ENCODE data around the gene HVCN1.
A peak's percentile ranks its signal among the peaks of the same experiment; 100 is the strongest.

The HVCN1 gene

GRCh38 chr12:110636516-110636915, 52.4 kb downstream of the HVCN1 start:
- TF ChIP-seq CTCF (IDR thresholded peaks at IDR 0.05; ENCODE audit: borderline replicate concordance, control extremely low read depth, extremely low read depth, insufficient read depth, missing control alignments), result no peak
- DNase-seq (ENCODE audit: low spot score), result peak; percentile 44
- in situ Hi-C loops (cut with MboI; ENCODE audit: low sequenced_read_pairs, unreplicated experiment), result no loop called here

GRCh38 chr12:110635055-110635454, 53.9 kb downstream of the HVCN1 start:
- no peak for TF ChIP-seq CTCF (IDR thresholded peaks at IDR 0.05; ENCODE audit: borderline replicate concordance, control extremely low read depth, extremely low read depth, insufficient read depth, missing control alignments)
- DNase-seq (ENCODE audit: low spot score), result no peak
- in situ Hi-C loops (cut with MboI; ENCODE audit: low sequenced_read_pairs, unreplicated experiment), result no loop called here

- DNase-seq (ENCODE audit: low spot score), result no peak
- TF ChIP-seq CTCF (IDR thresholded peaks at IDR 0.05; ENCODE audit: borderline replicate concordance, control extremely low read depth, extremely low read depth, insufficient read depth, missing control alignments), result no peak
- in situ Hi-C loops (cut with MboI; ENCODE audit: low sequenced_read_pairs, unreplicated experiment), result no loop called here
Measured at GRCh38 chr12:110627500-110628195, 61.3 kb downstream of the HVCN1 start.

- no peak for TF ChIP-seq CTCF (IDR thresholded peaks at IDR 0.05; ENCODE audit: borderline replicate concordance, control extremely low read depth, extremely low read depth, insufficient read depth, missing control alignments)
- no peak for DNase-seq (ENCODE audit: low spot score)
- in situ Hi-C loops (cut with MboI; ENCODE audit: low sequenced_read_pairs, unreplicated experiment), result no loop called here
Measured at GRCh38 chr12:110622582-110622981, 66.3 kb downstream of the HVCN1 start.

GRCh38 chr12:110619534-110619953, 69.4 kb downstream of the HVCN1 start:
- in situ Hi-C loops (cut with MboI; ENCODE audit: low sequenced_read_pairs, unreplicated experiment), result no loop called here
- peak; percentile 44 for DNase-seq (ENCODE audit: low spot score)
- TF ChIP-seq CTCF (IDR thresholded peaks at IDR 0.05; ENCODE audit: borderline replicate concordance, control extremely low read depth, extremely low read depth, insufficient read depth, missing control alignments), result peak; percentile 28

GRCh38 chr12:110616471-110617115, 72.3 kb downstream of the HVCN1 start:
- no peak for TF ChIP-seq CTCF (IDR thresholded peaks at IDR 0.05; ENCODE audit: borderline replicate concordance, control extremely low read depth, extremely low read depth, insufficient read depth, missing control alignments)
- DNase-seq (ENCODE audit: low spot score), result no peak
- in situ Hi-C loops (cut with MboI; ENCODE audit: low sequenced_read_pairs, unreplicated experiment), result no loop called here

Data from GM13976 (cell line).